ENCODE measurements around the gene NFKB2. TPM values are rescaled to one million over a fixed set of nuclear protein-coding genes. Genes with fewer than 3 reads are reported as not detected.
A peak's percentile ranks its signal among the peaks of the same experiment; 100 is the strongest.

The NFKB2 gene
- total RNA-seq, 1 experiment from 2014 or later: 64.7 TPM

- TF ChIP-seq, protein P1, sequence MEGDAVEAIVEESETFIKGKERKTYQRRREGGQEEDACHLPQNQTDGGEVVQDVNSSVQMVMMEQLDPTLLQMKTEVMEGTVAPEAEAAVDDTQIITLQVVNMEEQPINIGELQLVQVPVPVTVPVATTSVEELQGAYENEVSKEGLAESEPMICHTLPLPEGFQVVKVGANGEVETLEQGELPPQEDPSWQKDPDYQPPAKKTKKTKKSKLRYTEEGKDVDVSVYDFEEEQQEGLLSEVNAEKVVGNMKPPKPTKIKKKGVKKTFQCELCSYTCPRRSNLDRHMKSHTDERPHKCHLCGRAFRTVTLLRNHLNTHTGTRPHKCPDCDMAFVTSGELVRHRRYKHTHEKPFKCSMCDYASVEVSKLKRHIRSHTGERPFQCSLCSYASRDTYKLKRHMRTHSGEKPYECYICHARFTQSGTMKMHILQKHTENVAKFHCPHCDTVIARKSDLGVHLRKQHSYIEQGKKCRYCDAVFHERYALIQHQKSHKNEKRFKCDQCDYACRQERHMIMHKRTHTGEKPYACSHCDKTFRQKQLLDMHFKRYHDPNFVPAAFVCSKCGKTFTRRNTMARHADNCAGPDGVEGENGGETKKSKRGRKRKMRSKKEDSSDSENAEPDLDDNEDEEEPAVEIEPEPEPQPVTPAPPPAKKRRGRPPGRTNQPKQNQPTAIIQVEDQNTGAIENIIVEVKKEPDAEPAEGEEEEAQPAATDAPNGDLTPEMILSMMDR (IDR thresholded peaks at IDR 0.05; ENCODE audit: unreplicated experiment): no peak
- no peaks in the 10 kb centered on the region for H3K27me3 Mint-ChIP-seq (ENCODE audit: unreplicated experiment)
- H3K4me1 Mint-ChIP-seq (ENCODE audit: low read depth, unreplicated experiment): peaks cover 23% of the 10 kb centered on the region
- CTCF ChIA-PET: no interaction called here
- BruUV-seq (replicated peaks): no TSS peak
- no peak overlapping the region for H3K27ac Mint-ChIP-seq (ENCODE audit: unreplicated experiment)
- peaks cover 25% of the 10 kb centered on the region for H3K36me3 Mint-ChIP-seq (ENCODE audit: insufficient read depth, unreplicated experiment)
- intact Hi-C loops (cut with micrococcal nuclease; ENCODE audit: unreplicated experiment): no loop called here
- no peaks in the 10 kb centered on the region for H3K9me3 Mint-ChIP-seq (ENCODE audit: low read depth, unreplicated experiment)
- no peak for DNase-seq
- no peak overlapping the region for H3K4me3 Mint-ChIP-seq (ENCODE audit: low read depth, unreplicated experiment)
Observed at GRCh38 chr10:102426803-102427287, 31.3 kb downstream of the NFKB2 start.

DNA sequence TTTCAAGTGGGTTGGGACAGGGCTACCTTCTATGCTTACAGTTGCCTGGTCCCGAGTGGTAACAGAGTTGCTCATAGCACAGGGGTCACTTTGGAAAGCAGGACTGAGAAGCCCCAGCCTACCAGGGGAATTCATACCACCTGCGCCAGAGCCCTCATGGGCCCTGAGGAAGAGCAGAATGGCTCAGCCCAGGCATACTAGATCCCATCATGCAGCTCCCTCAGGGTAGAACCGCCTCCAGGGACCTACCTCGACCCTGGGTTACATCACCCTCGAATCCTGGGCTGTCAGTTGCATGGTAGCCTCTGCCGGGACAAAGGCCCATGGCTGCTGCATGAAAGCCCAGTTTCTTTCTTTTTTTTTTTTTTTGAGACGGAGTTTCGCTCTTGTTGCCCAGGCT lies 34.0 kb downstream of the NFKB2 start:
- Mint-ChIP-seq H3K27me3 (ENCODE audit: unreplicated experiment) (peaks cover 4% of the 10 kb centered on the region), H3K4me1 (ENCODE audit: low read depth, unreplicated experiment) (peaks cover 33% of the 10 kb centered on the region), H3K9me3 (ENCODE audit: low read depth, unreplicated experiment) (no peaks in the 10 kb centered on the region), H3K4me3 (ENCODE audit: low read depth, unreplicated experiment) (no peak overlapping the region), H3K27ac (ENCODE audit: unreplicated experiment) (no peak overlapping the region), H3K36me3 (ENCODE audit: insufficient read depth, unreplicated experiment) (peaks cover 21% of the 10 kb centered on the region)
- TF ChIP-seq, protein P1 (IDR thresholded peaks at IDR 0.05; ENCODE audit: unreplicated experiment): no peak
- BruUV-seq (replicated peaks): no TSS peak
- intact Hi-C loops (cut with micrococcal nuclease; ENCODE audit: unreplicated experiment): no loop called here
- CTCF ChIA-PET: no interaction called here
- no peak for DNase-seq

GRCh38 chr10:102431452-102432124 lies 36.1 kb downstream of the NFKB2 start:
- intact Hi-C loops (cut with micrococcal nuclease; ENCODE audit: unreplicated experiment): no loop called here
- Mint-ChIP-seq H3K9me3 (ENCODE audit: low read depth, unreplicated experiment) (no peaks in the 10 kb centered on the region), H3K4me1 (ENCODE audit: low read depth, unreplicated experiment) (peaks cover 35% of the 10 kb centered on the region), H3K27ac (ENCODE audit: unreplicated experiment) (peak overlapping the region; percentile 79), H3K27me3 (ENCODE audit: unreplicated experiment) (peaks cover 20% of the 10 kb centered on the region), H3K4me3 (ENCODE audit: low read depth, unreplicated experiment) (peak overlapping the region; percentile 81), H3K36me3 (ENCODE audit: insufficient read depth, unreplicated experiment) (peaks cover 21% of the 10 kb centered on the region)
- no peak for DNase-seq
- TF ChIP-seq, protein P1 (IDR thresholded peaks at IDR 0.05; ENCODE audit: unreplicated experiment): no peak
- CTCF ChIA-PET: interaction anchor here (0.6 to 1.9 kb wide), 2 partner anchors 201 to 444 kb away, joined by 4 to 8 read pairs; no protein-coding TSS in a partner anchor
- no TSS peak for BruUV-seq (replicated peaks)

GRCh38 chr10:102432162-102432950 lies 36.9 kb downstream of the NFKB2 start, which contains the start of gene CUEDC2:
Gene CUEDC2, minus strand, starts transcription at chr10:102432574. Its CDS starts 7,386 bp downstream, at chr10:102425188.
- peak within 1 kb of the TSS; percentile 79 for H3K27ac Mint-ChIP-seq (ENCODE audit: unreplicated experiment)
- peak; percentile 92 for DNase-seq
- intact Hi-C loops (cut with micrococcal nuclease; ENCODE audit: unreplicated experiment): no loop called here
- H3K9me3 Mint-ChIP-seq (ENCODE audit: low read depth, unreplicated experiment): no peaks in the 10 kb centered on the region
- peaks cover 21% of the 10 kb centered on the region for H3K36me3 Mint-ChIP-seq (ENCODE audit: insufficient read depth, unreplicated experiment)
- TF ChIP-seq, protein P1 (IDR thresholded peaks at IDR 0.05; ENCODE audit: unreplicated experiment): no peak
- H3K4me3 Mint-ChIP-seq (ENCODE audit: low read depth, unreplicated experiment): peak within 1 kb of the TSS; percentile 81
- CTCF ChIA-PET: interaction anchor here (0.5 to 1.9 kb wide), 7 partner anchors 12 to 443 kb away, joined by 3 to 8 read pairs (median 4); partner anchors contain the start of genes C10orf95 and FBXL15
- BruUV-seq (replicated peaks): TSS peak; percentile 32
- peaks cover 28% of the 10 kb centered on the region for H3K4me1 Mint-ChIP-seq (ENCODE audit: low read depth, unreplicated experiment)
- H3K27me3 Mint-ChIP-seq (ENCODE audit: unreplicated experiment): peaks cover 27% of the 10 kb centered on the region

All from Calu3 (cell line).